Peyer's patch (tissue), 4 donors: Measurements from ENCODE around the gene RNASE11. TPM values are rescaled to one million over a fixed set of nuclear protein-coding genes. Genes with fewer than 3 reads are reported as not detected.
"Not testable (repeated sequence)": the region's sequence is repeated elsewhere in the genome, so short reads cannot be mapped to it uniquely, and the experiment has no call there.

Experiments
- DNase-seq, 3 donors: peaks; one replicate each; pipeline ENCODE4 v3.0.0-alpha.2; 2017 to 2019
- H3K27ac ChIP-seq, 4 donors: fragments of 200-600 bp; sonication (generic); one replicate each; pipeline ENCODE4 v1.5.1; 2016 to 2019
- H3K27me3 ChIP-seq, 2 donors: fragments of 200-600 bp; sonication (generic); one replicate each; pipeline ENCODE4 v1.5.1; 2019
- H3K36me3 ChIP-seq, 3 donors: fragments of 200-600 bp; sonication (generic); one replicate each; pipeline ENCODE4 v1.5.1; 2016 to 2019
- H3K4me1 ChIP-seq, 4 donors: fragments of 200-600 bp; sonication (generic); one replicate each; pipeline ENCODE4 v1.5.1; 2016 to 2019
- H3K4me3 ChIP-seq, 4 donors: fragments of 200-600 bp; sonication (generic); 1 replicate in 3 of 4; 2 replicates in 1 of 4; pipeline ENCODE4 v1.5.1; 2016 to 2019; ENCODE audit warnings: mild to moderate bottlenecking in 1 of 4
- H3K9me3 ChIP-seq, 4 donors: fragments of 200-600 bp; sonication (generic); one replicate each; pipeline ENCODE4 v1.5.1; 2016 to 2019; ENCODE audit warnings: mild to moderate bottlenecking in 1 of 4
- CTCF ChIP-seq, 6 experiments: fragments of 450-650 bp in 4 of 6; fragments of 200-600 bp in 2 of 6; sonication (generic) in 1 of 6; IDR thresholded peaks; one replicate each; pipeline ENCODE4 v1.5.1; 2017 to 2019; ENCODE audit warnings: antibody characterized with exemption in 6 of 6, mild to moderate bottlenecking in 3 of 6, moderate library complexity in 1 of 6
- POLR2A ChIP-seq, 2 donors: fragments of 450-650 bp; IDR thresholded peaks; one replicate each; pipeline ENCODE4 v1.5.1; 2017; ENCODE audit warnings: antibody characterized with exemption in 2 of 2, mild to moderate bottlenecking in 2 of 2, moderate library complexity in 2 of 2
- total RNA-seq, 4 donors: library from RNA; depleted of rRNA; stranded (reverse); fragments of >200 nt; gene quantifications; one replicate each; pipeline ENCODE4 v1.1.0, GENCODE V29; 2016

Gene RNASE11
- total RNA-seq, 4 donors from 2014 or later, result not detected

DNA sequence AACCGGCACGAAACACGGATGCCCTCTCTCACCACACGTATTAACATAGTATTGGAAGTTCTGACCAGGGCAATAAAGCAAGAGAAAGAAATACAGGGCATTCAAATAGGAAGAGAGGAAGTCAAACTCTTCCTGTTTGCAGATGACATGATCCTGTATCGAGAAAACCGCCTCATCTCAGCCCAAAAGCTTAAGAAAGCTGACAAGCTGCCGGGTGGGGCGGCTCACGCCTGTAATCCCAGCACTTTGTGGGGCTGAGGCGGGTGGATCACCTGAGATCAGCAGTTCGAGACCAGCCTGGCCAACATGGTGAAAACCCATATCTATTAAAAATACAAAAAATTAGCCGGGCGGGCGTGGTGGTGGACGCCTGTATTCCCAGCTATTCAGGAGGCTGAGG is 36.0 kb upstream of the RNASE11 start:
- Histone ChIP-seq H3K4me1 (peaks cover 0 to 5% (median 0%) of the 10 kb centered on the region in 4 donors), H3K4me3 (no peak overlapping the region)

GRCh38 chr14:20622816-20623291 is 35.1 kb upstream of the RNASE11 start:
- no peaks in the 10 kb centered on the region for H3K9me3 ChIP-seq
- peak overlapping the region in 1 of 4 donors; percentile 43 for H3K27ac ChIP-seq
- H3K36me3 ChIP-seq, result no peaks in the 10 kb centered on the region
- peak overlapping the region in 1 of 4 donors; percentile 4 for H3K4me3 ChIP-seq
- H3K27me3 ChIP-seq, result no peaks in the 10 kb centered on the region
- DNase-seq, result no peak
- TF ChIP-seq POLR2A (IDR thresholded peaks at IDR 0.05) (no peak), CTCF (IDR thresholded peaks at IDR 0.05) (no peak)
- H3K4me1 ChIP-seq, result peaks cover 0 to 5% (median 0%) of the 10 kb centered on the region in 4 donors

More for the DNA sequence above, 36.0 kb upstream of the RNASE11 start:
- H3K27ac ChIP-seq, result no peak overlapping the region
- H3K36me3 ChIP-seq, result no peaks in the 10 kb centered on the region
- H3K27me3 ChIP-seq, result no peaks in the 10 kb centered on the region
- TF ChIP-seq CTCF (IDR thresholded peaks at IDR 0.05), result no peak
- TF ChIP-seq POLR2A (IDR thresholded peaks at IDR 0.05), result no peak
- DNase-seq, result no peak
- H3K9me3 ChIP-seq, result no peaks in the 10 kb centered on the region

GRCh38 chr14:20620798-20621478 is 33.1 kb upstream of the RNASE11 start:
- H3K4me3 ChIP-seq, result no peak overlapping the region
- DNase-seq, result no peak
- no peaks in the 10 kb centered on the region for H3K27me3 ChIP-seq
- H3K4me1 ChIP-seq, result peaks cover 0 to 5% (median 0%) of the 10 kb centered on the region in 4 donors
- TF ChIP-seq POLR2A (IDR thresholded peaks at IDR 0.05) (no peak), CTCF (IDR thresholded peaks at IDR 0.05) (no peak)
- H3K36me3 ChIP-seq, result no peaks in the 10 kb centered on the region
- H3K9me3 ChIP-seq, result no peaks in the 10 kb centered on the region
- H3K27ac ChIP-seq, result peak overlapping the region in 1 of 4 donors; percentile 10

GRCh38 chr14:20619688-20620087 is 31.9 kb upstream of the RNASE11 start:
- H3K4me1 ChIP-seq, H3K27ac ChIP-seq, DNase-seq, H3K4me3 ChIP-seq, H3K27me3 ChIP-seq, H3K36me3 ChIP-seq, H3K9me3 ChIP-seq: not testable (repeated sequence)

- H3K27me3 ChIP-seq, result no peaks in the 10 kb centered on the region
- peaks cover 0 to 6% (median 2%) of the 10 kb centered on the region in 4 donors for H3K4me1 ChIP-seq
- H3K36me3 ChIP-seq, result no peaks in the 10 kb centered on the region
- TF ChIP-seq POLR2A (IDR thresholded peaks at IDR 0.05) (no peak), CTCF (IDR thresholded peaks at IDR 0.05) (no peak)
- H3K4me3 ChIP-seq, result no peak overlapping the region
- H3K27ac ChIP-seq, result no peak overlapping the region
- H3K9me3 ChIP-seq, result no peaks in the 10 kb centered on the region
- no peak for DNase-seq
Measured at GRCh38 chr14:20618271-20618749, 30.5 kb upstream of the RNASE11 start.

- Histone ChIP-seq H3K4me3 (no peak overlapping the region), H3K4me1 (peaks cover 0 to 10% (median 2%) of the 10 kb centered on the region in 4 donors), H3K27me3 (no peaks in the 10 kb centered on the region), H3K9me3 (no peaks in the 10 kb centered on the region), H3K36me3 (no peaks in the 10 kb centered on the region), H3K27ac (no peak overlapping the region)
- no peak for DNase-seq
- TF ChIP-seq CTCF (IDR thresholded peaks at IDR 0.05), result no peak
- no peak for TF ChIP-seq POLR2A (IDR thresholded peaks at IDR 0.05)
Measured at GRCh38 chr14:20617138-20618003, 29.6 kb upstream of the RNASE11 start.
